Body of pancreas (tissue), 4 donors: ENCODE results near the gene NABP1.

Experiments used
- CTCF ChIP-seq, 7 experiments: fragments of 450-650 bp in 4 of 7; fragments of 200-600 bp in 3 of 7; sonication (generic) in 3 of 7; IDR thresholded peaks; one replicate each; pipeline ENCODE4 v1.5.1; 2016 to 2019; ENCODE audit warnings: antibody characterized with exemption in 7 of 7
- POLR2A ChIP-seq, 3 donors: fragments of 450-650 bp; IDR thresholded peaks; one replicate each; pipeline ENCODE4 v1.6.1; 2016; ENCODE audit warnings: antibody characterized with exemption in 3 of 3, mild to moderate bottlenecking in 2 of 3

GRCh38 chr2:191691016-191691735 lies 13.2 kb downstream of the NABP1 start:
- TF ChIP-seq CTCF (IDR thresholded peaks at IDR 0.05) (peak; percentile 31 to 88 (median 78)), POLR2A (IDR thresholded peaks at IDR 0.05) (peak in 1 of 3 donors; percentile 15)
